ENCODE results near the gene ATXN7L1. TPM values are rescaled to one million over a fixed set of nuclear protein-coding genes. Genes with fewer than 3 reads are reported as not detected.

Gene ATXN7L1
- total RNA-seq, 3 donors from 2014 or later = 2.5 to 5.5 (median 5.4) TPM

GRCh38 chr7:105637755-105638154, 238.6 kb downstream of the ATXN7L1 start:
- Mint-ChIP-seq H3K36me3 (ENCODE audit: insufficient read depth) (peaks cover 32% of the 10 kb centered on the region), H3K9me3 (no peaks in the 10 kb centered on the region), H3K4me1 (ENCODE audit: low read depth) (no peaks in the 10 kb centered on the region), H3K27me3 (ENCODE audit: low read depth) (no peaks in the 10 kb centered on the region), H3K4me3 (no peak overlapping the region)
- DNase-seq (no peak), ATAC-seq (no peak)

- no peaks in the 10 kb centered on the region for H3K9me3 Mint-ChIP-seq
- H3K4me1 Mint-ChIP-seq (ENCODE audit: low read depth) = no peaks in the 10 kb centered on the region
- peaks cover 32% of the 10 kb centered on the region for H3K36me3 Mint-ChIP-seq (ENCODE audit: insufficient read depth)
- H3K4me3 Mint-ChIP-seq = no peak overlapping the region
- no peak for DNase-seq
- no peak for ATAC-seq
- no peaks in the 10 kb centered on the region for H3K27me3 Mint-ChIP-seq (ENCODE audit: low read depth)
Observed at GRCh38 chr7:105636982-105637381, 239.4 kb downstream of the ATXN7L1 start.

- Mint-ChIP-seq H3K36me3 (ENCODE audit: insufficient read depth) (peaks cover 33% of the 10 kb centered on the region), H3K4me3 (no peak overlapping the region), H3K4me1 (ENCODE audit: low read depth) (no peaks in the 10 kb centered on the region), H3K27me3 (ENCODE audit: low read depth) (no peaks in the 10 kb centered on the region), H3K9me3 (no peaks in the 10 kb centered on the region)
- no peak for DNase-seq
- ATAC-seq = no peak
Observed at GRCh38 chr7:105635197-105635596, 241.2 kb downstream of the ATXN7L1 start.

GRCh38 chr7:105625986-105626385, 250.4 kb downstream of the ATXN7L1 start:
- ATAC-seq (no peak), DNase-seq (no peak)
- Mint-ChIP-seq H3K4me3 (no peak overlapping the region), H3K27me3 (ENCODE audit: low read depth) (no peaks in the 10 kb centered on the region), H3K4me1 (ENCODE audit: low read depth) (no peaks in the 10 kb centered on the region), H3K36me3 (ENCODE audit: insufficient read depth) (peaks cover 44% of the 10 kb centered on the region), H3K9me3 (peaks cover 10% of the 10 kb centered on the region)

DNA sequence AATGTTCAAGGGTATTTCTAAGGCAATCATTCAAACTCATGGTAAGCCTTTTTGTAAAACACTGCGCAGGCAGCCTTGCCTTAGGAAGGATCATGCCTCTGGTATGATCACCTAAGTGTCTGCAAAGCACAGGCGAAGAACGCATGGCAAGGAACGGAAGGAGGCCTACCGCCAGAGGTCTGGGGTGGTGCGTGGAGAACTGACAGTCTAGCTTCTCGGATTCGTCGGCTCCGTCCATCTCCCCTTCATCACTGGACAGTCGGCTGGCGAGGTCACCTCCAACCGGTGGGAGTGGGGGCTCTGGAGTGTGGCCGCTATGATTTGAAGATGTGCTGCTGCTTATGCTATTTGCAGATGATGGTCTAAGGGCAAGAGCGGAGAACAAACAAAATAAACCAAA, 252.5 kb downstream of the ATXN7L1 start:
- Mint-ChIP-seq H3K36me3 (ENCODE audit: insufficient read depth) (peaks cover 40% of the 10 kb centered on the region), H3K4me1 (ENCODE audit: low read depth) (no peaks in the 10 kb centered on the region), H3K4me3 (no peak overlapping the region), H3K27me3 (ENCODE audit: low read depth) (no peaks in the 10 kb centered on the region), H3K9me3 (peaks cover 10% of the 10 kb centered on the region)
- ATAC-seq (no peak), DNase-seq (no peak)

DNA sequence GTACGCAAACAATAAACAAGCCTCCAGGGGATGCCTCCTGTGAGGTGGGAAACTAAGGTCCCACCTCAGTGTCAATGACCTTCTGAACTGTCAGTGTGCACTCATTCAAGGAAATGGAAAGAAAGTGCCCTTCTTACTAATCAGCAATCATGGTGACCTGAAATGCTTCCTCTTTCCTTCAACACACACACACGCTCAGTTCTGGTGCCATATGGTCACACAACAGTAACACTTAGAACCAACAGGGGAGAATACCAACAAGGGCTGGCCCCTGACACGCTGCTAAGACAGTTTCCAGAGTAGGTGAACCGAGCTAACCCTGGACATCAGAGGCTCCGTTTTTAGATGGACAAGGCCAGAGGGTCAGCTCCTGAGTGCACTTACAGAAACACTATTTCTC, 253.0 kb downstream of the ATXN7L1 start:
- Mint-ChIP-seq H3K36me3 (ENCODE audit: insufficient read depth) (peaks cover 40% of the 10 kb centered on the region), H3K9me3 (peaks cover 10% of the 10 kb centered on the region), H3K4me1 (ENCODE audit: low read depth) (no peaks in the 10 kb centered on the region), H3K27me3 (ENCODE audit: low read depth) (no peaks in the 10 kb centered on the region), H3K4me3 (no peak overlapping the region)
- DNase-seq = no peak
- no peak for ATAC-seq

GRCh38 chr7:105622106-105622731, 254.2 kb downstream of the ATXN7L1 start:
- Mint-ChIP-seq H3K4me1 (ENCODE audit: low read depth) (no peaks in the 10 kb centered on the region), H3K4me3 (no peak overlapping the region), H3K36me3 (ENCODE audit: insufficient read depth) (peaks cover 40% of the 10 kb centered on the region), H3K27me3 (ENCODE audit: low read depth) (no peaks in the 10 kb centered on the region), H3K9me3 (peaks cover 10% of the 10 kb centered on the region)
- no peak for DNase-seq
- no peak for ATAC-seq

DNA sequence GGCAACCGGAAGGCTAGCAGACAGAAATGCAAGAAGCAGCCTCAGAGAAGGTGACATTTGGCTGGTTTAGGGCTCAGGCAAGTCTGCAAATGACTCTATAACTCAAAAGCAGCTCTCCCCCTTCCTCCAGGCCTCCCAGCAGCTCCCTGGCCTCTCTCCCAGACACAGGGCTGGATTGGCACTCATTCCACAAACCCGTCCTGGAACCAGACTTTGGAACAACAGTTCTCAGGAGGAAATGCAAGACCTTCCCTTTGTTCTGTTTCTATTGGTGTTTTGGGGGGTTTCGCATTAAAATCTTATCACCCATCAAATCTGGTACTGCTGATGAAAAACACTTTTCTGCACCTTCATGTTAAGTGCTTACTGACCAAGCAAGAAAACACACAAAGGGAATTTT, 254.8 kb downstream of the ATXN7L1 start:
- no peaks in the 10 kb centered on the region for H3K27me3 Mint-ChIP-seq (ENCODE audit: low read depth)
- peaks cover 37% of the 10 kb centered on the region for H3K36me3 Mint-ChIP-seq (ENCODE audit: insufficient read depth)

GRCh38 chr7:105621176-105621575, 255.2 kb downstream of the ATXN7L1 start:
- H3K36me3 Mint-ChIP-seq (ENCODE audit: insufficient read depth) = peaks cover 33% of the 10 kb centered on the region
- H3K27me3 Mint-ChIP-seq (ENCODE audit: low read depth) = no peaks in the 10 kb centered on the region
- DNase-seq = no peak
- ATAC-seq = no peak
- no peaks in the 10 kb centered on the region for H3K4me1 Mint-ChIP-seq (ENCODE audit: low read depth)
- H3K9me3 Mint-ChIP-seq = peaks cover 4% of the 10 kb centered on the region
- H3K4me3 Mint-ChIP-seq = no peak overlapping the region

More for the DNA sequence above, 254.8 kb downstream of the ATXN7L1 start:
- DNase-seq = no peak
- no peak for ATAC-seq
- no peak overlapping the region for H3K4me3 Mint-ChIP-seq
- no peaks in the 10 kb centered on the region for H3K4me1 Mint-ChIP-seq (ENCODE audit: low read depth)
- H3K9me3 Mint-ChIP-seq = peaks cover 7% of the 10 kb centered on the region

DNA sequence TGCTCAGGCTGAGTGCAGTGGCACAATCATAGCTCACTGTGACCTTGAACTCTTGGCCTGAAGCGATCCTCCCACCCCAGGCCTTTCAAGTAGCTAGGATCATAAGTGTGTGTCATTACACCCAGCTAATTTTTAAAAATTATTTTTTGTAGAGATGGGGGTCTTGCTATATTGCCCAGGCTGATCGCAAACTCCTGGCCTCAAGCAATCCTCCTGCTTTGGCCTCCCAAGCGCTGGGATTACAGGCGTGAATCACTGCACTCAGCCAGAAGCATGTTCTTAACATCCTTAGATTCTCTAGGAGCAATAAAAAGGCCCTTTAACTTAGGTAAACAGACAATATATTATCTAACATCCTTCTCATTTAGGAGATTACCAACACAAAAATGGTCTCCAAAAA, 256.8 kb downstream of the ATXN7L1 start:
- DNase-seq = no peak
- Mint-ChIP-seq H3K27me3 (ENCODE audit: low read depth) (no peaks in the 10 kb centered on the region), H3K9me3 (no peaks in the 10 kb centered on the region), H3K36me3 (ENCODE audit: insufficient read depth) (peaks cover 27% of the 10 kb centered on the region), H3K4me3 (no peak overlapping the region), H3K4me1 (ENCODE audit: low read depth) (no peaks in the 10 kb centered on the region)
- no peak for ATAC-seq

DNA sequence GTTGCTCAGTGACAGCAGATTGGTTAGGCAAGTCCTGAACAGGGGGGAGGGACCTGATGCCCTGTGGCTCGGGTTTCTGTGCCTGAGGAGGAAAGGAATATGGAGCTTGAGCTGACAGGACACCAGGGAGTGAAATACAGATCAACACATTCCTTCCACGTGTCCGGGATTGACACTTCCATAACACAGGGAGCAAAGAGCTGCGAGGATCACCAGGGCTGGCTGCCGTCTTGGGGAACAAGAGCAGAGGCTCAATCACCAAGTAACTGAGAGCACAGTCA, 258.4 kb downstream of the ATXN7L1 start:
- no peaks in the 10 kb centered on the region for H3K9me3 Mint-ChIP-seq
- DNase-seq (no peak), ATAC-seq (no peak)
- H3K36me3 Mint-ChIP-seq (ENCODE audit: insufficient read depth) = peaks cover 30% of the 10 kb centered on the region
- H3K4me3 Mint-ChIP-seq = no peak overlapping the region
- H3K4me1 Mint-ChIP-seq (ENCODE audit: low read depth) = no peaks in the 10 kb centered on the region
- H3K27me3 Mint-ChIP-seq (ENCODE audit: low read depth) = no peaks in the 10 kb centered on the region

DNA sequence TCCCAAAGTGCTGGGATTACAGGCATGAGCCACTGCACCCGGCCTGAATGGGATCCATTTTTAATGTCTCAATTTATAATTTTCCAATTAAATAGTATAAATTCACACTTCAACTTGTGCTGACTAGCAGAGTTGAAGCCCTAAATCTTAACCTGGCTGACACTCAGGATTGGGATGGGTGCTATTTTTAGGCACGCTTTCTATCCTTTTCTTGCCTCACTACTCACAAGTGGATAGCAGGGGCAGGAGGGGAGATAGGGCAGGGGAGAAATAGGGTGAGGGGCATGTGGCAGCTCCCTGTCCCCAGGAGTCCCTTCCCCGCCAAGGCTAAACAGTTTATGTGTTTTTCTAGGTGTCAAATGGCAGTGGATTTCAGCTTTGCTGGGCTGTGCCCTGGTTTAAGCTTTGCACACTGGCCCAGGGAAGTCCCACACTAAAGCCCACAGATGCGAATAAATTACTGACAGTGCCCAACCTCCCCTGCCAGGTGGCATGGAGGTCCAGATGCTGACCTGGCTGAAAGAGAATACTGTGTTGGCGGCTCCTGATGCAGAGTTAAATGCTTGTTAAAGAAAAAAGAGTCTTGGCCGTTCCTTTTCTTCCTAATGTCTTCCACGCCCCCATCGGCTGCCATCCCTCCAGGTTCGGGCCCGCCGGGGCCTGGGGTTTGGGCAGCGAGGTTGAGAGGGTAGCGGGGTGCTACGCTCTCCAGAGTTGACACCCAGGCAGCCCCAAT, 259.0 kb downstream of the ATXN7L1 start:
- no peak for ATAC-seq
- no peak overlapping the region for H3K4me3 Mint-ChIP-seq
- H3K36me3 Mint-ChIP-seq (ENCODE audit: insufficient read depth) = peaks cover 26% of the 10 kb centered on the region
- no peaks in the 10 kb centered on the region for H3K4me1 Mint-ChIP-seq (ENCODE audit: low read depth)
- no peaks in the 10 kb centered on the region for H3K27me3 Mint-ChIP-seq (ENCODE audit: low read depth)
- no peak for DNase-seq
- H3K9me3 Mint-ChIP-seq = no peaks in the 10 kb centered on the region

GRCh38 chr7:105614341-105614840, 262.0 kb downstream of the ATXN7L1 start:
- DNase-seq = no peak
- no peak for ATAC-seq
- H3K27me3 Mint-ChIP-seq (ENCODE audit: low read depth) = no peaks in the 10 kb centered on the region
- no peaks in the 10 kb centered on the region for H3K4me1 Mint-ChIP-seq (ENCODE audit: low read depth)
- H3K36me3 Mint-ChIP-seq (ENCODE audit: insufficient read depth) = peaks cover 17% of the 10 kb centered on the region
- no peak overlapping the region for H3K4me3 Mint-ChIP-seq
- H3K9me3 Mint-ChIP-seq = no peaks in the 10 kb centered on the region

DNA sequence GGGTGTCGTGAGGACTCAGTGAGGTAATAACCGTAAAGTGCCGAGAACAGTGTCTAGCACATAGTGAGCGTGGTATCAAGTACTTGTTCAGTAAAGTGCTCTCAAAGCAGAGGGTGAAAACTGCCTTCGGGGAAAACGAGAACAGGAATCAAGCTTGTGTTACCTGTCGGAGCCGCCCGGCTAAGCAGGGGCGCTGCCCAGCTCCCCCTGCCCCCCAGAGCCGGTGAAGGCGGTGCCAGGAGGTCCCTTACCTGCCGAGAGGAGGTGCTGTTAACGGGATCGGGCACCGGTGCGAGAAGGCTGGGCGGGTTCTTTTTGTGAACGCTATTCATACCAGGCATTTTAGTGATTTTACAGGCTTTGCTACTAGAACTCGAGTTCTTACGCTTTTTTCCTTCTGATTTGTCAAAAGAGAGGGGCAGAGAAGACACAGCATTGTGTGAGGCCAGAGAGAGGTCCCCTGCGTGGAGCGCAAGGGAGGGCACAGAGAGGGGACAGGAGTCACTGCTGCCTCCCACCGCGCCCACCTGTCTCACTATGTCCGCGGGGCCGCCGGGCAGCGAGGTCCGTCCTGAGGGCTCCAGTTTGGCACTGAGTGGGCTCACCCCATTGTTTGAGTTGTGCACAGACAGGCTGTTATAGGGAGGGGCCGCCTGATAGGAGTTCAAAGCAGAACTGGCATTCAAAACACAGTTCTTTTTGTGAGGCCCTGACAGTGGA, 262.6 kb downstream of the ATXN7L1 start:
- Mint-ChIP-seq H3K9me3 (no peaks in the 10 kb centered on the region), H3K36me3 (ENCODE audit: insufficient read depth) (peaks cover 19% of the 10 kb centered on the region), H3K4me3 (no peak overlapping the region), H3K27me3 (ENCODE audit: low read depth) (no peaks in the 10 kb centered on the region), H3K4me1 (ENCODE audit: low read depth) (no peaks in the 10 kb centered on the region)
- DNase-seq = no peak
- no peak for ATAC-seq

DNA sequence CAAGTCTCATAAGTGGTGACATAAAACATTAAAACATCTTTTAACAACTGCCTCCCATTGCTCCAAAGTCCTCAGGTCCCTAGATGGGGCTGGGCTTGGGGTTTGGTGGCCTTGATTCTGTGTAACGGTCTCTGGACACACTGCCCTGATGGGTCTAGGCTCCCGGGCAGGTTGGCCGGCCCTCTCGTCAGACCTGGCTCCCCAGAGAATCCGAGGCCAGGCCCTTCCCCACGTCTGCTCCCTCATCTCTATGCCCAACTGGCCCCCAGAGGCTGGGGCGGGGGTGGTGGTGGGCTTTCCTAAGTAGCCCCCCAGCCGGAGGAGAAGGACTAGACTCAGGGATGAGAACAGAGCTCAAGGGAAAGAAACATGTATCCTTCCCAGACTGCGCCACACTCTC, 263.6 kb downstream of the ATXN7L1 start:
- Mint-ChIP-seq H3K9me3 (no peaks in the 10 kb centered on the region), H3K36me3 (ENCODE audit: insufficient read depth) (peaks cover 19% of the 10 kb centered on the region), H3K4me1 (ENCODE audit: low read depth) (no peaks in the 10 kb centered on the region)

More for the DNA sequence above, 263.6 kb downstream of the ATXN7L1 start:
- no peak for ATAC-seq
- DNase-seq = no peak
- no peak overlapping the region for H3K4me3 Mint-ChIP-seq
- H3K27me3 Mint-ChIP-seq (ENCODE audit: low read depth) = no peaks in the 10 kb centered on the region
